C4-2B (cell line): Measurements from ENCODE around the gene GRM4.

ENCODE experiments used
- ZFX ChIP-seq: fragments of 450-650 bp; IDR thresholded peaks from 2 replicates; pipeline ENCODE4 v1.6.1; 2017
- TF ChIP-seq, protein P1 (sequence below): fragments of 450-650 bp; conservative IDR thresholded peaks from 2 replicates; pipeline ENCODE4 v1.5.1; 2017; ENCODE audit warnings: mild to moderate bottlenecking

GRCh38 chr6:34178357-34179105, 32.6 kb upstream of the GRM4 start:
- TF ChIP-seq, protein P1, sequence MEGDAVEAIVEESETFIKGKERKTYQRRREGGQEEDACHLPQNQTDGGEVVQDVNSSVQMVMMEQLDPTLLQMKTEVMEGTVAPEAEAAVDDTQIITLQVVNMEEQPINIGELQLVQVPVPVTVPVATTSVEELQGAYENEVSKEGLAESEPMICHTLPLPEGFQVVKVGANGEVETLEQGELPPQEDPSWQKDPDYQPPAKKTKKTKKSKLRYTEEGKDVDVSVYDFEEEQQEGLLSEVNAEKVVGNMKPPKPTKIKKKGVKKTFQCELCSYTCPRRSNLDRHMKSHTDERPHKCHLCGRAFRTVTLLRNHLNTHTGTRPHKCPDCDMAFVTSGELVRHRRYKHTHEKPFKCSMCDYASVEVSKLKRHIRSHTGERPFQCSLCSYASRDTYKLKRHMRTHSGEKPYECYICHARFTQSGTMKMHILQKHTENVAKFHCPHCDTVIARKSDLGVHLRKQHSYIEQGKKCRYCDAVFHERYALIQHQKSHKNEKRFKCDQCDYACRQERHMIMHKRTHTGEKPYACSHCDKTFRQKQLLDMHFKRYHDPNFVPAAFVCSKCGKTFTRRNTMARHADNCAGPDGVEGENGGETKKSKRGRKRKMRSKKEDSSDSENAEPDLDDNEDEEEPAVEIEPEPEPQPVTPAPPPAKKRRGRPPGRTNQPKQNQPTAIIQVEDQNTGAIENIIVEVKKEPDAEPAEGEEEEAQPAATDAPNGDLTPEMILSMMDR, result no peak
- TF ChIP-seq ZFX, result no peak
